ENCODE measurements around the gene DDX49.
A peak's percentile ranks its signal among the peaks of the same experiment; 100 is the strongest.

The DDX49 gene, protein sequence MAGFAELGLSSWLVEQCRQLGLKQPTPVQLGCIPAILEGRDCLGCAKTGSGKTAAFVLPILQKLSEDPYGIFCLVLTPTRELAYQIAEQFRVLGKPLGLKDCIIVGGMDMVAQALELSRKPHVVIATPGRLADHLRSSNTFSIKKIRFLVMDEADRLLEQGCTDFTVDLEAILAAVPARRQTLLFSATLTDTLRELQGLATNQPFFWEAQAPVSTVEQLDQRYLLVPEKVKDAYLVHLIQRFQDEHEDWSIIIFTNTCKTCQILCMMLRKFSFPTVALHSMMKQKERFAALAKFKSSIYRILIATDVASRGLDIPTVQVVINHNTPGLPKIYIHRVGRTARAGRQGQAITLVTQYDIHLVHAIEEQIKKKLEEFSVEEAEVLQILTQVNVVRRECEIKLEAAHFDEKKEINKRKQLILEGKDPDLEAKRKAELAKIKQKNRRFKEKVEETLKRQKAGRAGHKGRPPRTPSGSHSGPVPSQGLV

DNA sequence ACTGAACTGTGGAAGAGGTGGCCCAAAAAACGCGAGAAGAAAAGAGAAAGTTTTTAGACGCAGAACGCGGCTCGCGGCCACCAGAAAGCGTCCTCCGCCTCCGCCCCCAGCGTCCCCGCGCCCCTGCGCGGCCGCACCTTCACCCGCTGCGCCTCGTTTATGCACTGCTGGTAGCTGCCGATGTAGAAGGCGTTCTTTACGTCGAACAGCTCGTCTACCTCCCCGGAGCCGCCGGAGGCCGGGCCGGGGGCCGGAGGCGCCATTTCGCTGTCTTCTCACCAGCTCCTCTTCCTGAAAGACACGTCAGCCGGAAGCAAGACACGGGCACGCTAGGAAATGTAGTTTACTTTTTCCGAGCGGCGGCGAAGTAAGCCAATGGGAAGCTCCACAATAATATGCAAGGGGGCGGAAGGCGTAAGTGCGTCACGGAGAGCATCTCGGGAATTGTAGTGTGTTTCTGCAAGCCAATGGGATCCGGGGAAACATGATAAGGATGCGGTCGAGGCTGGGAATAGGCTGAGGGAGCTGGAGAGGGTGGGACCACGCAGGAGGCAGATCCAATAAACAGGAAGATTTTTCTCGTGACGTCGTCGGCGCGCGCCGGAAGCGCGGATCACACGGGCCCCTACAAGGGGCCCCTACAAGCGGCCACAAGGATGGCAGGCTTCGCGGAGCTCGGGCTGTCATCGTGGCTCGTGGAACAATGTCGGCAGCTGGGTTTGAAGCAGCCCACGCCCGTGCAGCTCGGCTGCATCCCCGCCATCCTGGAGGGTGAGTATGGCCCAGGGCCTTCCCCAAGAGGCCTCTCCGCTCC, at the start of gene DDX49, which contains the start of gene COPE:
DDX49 (plus strand) TSS at position 630 of the 814 bp plus-strand sequence; CDS start at position 657, 27 bp downstream.
COPE (minus strand) TSS at position 302 of the 814 bp plus-strand sequence; CDS start at position 263, 39 bp downstream.
- DNase-seq, result peak; percentile 91 to 95

- DNase-seq, result no peak
Measured at GRCh38 chr19:18869781-18870530, 49.6 kb upstream of the DDX49 start.

DNA sequence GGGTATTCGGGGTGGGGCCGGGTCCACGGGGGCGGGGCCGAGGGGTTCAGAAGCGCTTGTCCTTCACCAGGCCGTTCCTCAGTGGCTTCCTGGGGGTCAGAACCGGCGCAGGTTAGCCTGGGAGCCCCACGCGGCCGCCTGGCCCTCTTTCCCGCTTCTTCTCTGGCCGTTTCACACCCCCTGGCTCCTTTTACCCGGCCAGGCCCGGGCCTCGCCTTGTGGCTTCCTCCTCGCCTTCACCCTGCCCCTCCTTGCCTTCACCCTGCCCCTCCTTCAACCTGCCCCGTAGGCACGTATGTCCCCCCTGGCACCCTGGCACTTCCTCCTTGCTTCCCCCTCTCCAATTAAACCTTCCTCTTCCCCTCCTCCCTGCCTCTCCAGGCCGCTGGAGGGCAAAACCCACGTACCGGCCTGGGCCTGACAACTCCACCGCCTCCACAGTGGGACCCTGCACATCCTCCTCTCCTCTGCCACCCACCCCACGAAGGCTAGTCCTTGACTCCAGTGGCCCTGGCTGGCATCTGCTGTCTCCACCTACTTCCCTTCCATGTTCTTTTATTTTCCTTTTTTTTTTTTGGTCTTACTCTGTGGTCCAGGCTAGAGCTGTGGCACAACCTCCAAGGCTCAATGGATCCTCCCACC, 48.9 kb upstream of the DDX49 start:
- DNase-seq, result no peak

DNA sequence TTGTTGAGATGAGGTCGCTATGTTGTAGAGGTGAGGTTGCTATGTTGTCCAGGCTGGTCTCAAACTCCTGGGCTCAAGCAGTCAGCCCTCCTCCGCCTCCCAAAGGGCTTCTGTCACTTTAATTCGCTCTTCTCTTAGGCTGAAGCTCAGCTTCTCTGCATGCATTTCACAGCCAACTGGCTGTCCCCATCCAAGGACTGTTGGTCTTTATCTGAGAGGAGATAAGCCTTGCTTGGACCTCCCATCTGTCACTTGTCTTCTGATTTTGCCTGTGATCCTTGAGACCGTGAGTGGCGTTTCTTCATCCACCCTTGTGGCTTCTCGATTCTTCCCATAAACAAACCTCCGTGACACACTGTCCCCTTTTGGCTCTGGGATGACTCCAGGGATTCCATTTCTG, 48.0 kb upstream of the DDX49 start:
- DNase-seq, result no peak

DNA sequence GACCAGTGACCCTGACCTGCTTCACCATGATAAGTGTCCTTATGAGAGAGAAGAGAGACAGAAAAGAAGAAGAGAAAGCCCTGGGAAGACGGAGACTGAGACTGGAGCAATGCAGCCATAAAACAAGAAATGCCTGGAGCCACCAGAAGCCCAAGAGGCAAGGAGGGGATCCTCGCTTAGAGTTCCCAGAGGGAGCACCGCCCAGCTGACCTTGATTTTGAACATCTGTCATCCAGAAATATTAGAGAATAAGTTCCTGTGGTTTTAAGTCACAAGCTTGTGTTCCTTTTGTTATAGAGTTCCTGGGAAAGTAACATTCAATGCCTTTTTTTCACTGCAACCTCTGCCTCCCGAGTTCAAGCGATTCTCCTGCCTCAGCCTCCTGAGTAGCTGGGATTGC, 43.8 kb upstream of the DDX49 start:
- DNase-seq, result no peak

DNA sequence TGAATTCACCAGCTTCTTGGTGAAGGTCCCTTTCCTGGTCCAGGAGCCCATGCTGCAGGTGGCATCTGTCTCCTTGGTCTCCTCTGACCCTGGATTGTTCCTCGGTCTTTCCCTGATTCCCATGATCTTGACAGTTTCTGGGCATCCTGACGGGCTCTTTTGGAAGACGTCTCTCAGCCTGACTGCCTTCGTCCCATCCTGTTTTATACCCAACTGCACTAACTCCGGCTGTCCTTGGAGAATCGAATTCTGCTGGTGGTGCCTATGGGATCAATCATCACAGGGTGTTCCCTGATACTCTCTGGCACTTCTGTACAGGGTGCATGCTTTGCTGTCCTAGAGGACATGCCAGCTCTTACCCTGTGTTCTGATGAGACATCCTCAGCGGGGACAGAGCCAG, 42.6 kb upstream of the DDX49 start:
- DNase-seq, result no peak

- DNase-seq, result no peak
Measured at GRCh38 chr19:18878058-18878797, 41.3 kb upstream of the DDX49 start.

DNA sequence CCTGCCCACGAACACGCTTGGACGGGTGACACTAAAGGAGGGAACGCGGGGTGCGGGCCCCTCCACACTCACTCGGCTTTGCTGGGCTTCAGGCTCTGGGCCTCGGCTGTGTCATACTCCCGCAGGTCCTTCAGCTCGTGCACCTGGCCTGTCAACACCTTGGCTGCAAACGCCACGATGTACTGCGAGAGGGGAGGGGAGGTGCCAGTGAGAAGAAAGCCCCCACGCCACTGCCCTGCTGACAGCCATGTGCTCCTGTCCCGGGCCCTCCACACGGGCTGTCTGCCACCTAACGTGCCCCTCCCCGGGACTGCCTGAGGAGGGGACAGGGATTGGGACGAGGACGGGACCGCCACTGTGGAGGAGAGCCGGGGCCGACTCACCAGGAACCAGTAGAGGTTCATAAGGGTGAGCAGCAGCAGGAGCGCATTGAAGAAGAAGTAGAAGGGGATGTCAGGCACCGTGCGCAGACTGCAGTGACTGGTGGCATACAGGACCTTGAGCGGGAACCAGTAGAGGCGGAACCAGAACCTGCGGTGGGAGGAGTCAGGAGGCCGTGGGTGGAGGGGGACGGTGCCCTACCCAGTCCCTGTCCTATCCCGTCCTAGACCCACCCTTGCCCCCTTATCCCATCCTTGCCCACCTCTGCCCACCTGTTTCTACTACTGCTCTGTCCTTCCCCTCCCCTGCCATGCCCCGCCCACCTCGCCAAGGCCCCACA, 40.5 kb upstream of the DDX49 start:
- DNase-seq, result no peak

- DNase-seq, result peak in 1 of 2 donors; percentile 36
Measured at GRCh38 chr19:18879579-18880373, 39.7 kb upstream of the DDX49 start.

DNA sequence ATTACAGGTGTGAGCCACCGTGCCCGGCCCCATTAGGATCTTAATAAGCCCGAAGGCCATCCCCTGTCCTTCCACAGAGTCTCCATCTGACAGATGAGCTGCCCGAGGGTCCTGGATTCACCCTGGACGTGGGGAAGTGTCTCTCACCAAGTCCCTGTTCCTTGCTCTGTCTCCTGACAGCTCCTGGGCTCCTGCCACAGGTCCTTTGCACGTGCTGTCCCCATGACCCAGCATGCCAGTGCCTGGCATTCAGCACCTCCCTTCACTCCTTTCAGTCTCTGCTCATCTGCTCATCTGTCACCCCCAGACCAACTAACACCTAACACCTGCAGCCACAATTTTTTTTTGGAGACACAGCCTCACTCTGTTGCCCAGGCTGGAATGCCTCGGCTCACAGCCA, 38.0 kb upstream of the DDX49 start:
- no peak for DNase-seq

GRCh38 chr19:18883526-18884304, 35.8 kb upstream of the DDX49 start:
- no peak for DNase-seq

DNA sequence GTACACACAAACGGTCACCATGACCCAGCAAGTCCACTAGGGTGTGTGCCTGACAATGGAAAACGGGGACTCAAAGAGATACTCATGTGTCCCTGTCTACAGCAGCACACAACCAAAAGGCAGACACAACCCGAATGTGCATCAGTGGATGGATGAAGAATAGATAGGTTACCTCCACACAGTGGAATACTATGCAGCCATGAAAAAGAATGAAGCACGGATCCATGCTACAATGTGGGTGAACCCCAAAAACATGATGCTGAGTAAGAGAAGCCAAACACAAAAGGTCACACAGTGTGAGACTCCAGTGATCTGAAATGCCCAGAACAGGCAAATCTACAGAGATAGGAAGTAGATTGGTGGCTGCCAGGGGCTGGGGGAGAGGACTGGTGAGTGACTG, 32.5 kb upstream of the DDX49 start:
- DNase-seq, result no peak

DNA sequence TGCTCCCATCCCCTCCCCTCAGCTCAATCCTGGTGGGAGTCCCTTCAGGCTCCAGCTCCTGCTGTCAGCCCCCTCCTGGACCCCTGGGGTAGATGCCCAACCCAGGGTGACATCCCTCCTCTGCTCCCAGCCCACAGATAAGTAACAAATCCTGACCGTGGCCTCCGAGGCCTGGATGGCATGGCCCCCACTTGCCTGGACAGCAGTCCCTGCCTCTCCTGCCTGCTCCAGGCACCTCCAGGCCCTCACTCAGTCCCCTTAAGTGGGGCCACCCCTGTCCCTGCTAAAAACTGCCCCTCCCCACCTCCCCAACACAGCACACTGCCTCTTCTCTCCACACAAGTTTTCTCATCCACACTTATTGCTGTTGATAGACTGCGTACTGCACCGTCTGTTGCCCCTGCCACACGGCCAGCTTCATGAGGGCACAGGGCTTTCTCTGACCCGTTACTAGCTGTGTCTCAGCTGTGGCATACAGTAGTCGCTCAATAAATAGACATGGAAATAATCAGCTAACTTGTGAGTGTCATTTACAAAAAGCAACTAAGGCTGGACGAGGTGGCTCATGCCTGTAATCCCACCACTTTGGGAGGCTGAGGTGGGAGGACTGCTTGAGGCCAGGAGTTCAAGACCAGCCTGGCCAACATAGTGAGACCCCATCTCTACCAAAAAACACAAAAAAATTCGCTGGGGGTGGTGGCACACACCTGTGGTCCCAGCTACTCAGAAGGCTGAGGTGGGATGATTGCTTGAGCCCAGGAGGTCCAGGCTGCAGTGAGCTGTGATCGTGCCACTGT, 29.4 kb upstream of the DDX49 start:
- DNase-seq, result no peak

DNA sequence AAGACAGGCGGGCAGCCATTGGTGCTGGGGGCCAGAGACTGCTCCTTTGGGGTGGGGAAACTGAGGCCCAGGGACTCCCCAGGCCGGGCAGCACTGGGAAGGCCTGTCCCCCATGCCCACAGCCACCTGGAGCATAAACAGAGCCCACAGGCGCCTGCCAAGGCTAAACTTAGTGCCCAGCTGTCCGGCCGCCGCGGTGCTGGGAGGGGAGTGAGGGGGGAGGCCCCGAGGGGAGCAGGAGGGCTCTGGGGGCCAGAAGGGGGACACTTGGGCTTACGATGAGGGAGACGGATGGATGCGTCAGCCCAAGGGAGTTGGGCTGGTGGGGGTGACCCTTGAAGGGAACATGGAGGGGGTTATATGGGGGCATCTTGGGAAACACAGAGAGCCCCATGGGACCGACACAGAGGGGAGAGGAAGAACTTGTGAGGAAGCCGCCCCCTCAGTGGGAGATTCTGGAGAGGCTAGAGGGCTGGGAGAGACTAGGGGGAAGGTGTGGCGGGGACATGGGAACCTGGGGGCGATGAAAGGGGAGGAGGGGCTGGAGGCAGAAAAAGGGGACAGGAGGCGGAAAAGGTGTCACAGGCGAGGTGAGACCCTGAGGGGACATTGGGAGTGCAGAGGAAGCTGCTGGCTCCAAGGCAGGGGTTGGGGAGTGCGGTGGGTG, 25.8 kb upstream of the DDX49 start:
- no peak for DNase-seq

GRCh38 chr19:18894254-18895037, 25.1 kb upstream of the DDX49 start:
- no peak for DNase-seq

DNA sequence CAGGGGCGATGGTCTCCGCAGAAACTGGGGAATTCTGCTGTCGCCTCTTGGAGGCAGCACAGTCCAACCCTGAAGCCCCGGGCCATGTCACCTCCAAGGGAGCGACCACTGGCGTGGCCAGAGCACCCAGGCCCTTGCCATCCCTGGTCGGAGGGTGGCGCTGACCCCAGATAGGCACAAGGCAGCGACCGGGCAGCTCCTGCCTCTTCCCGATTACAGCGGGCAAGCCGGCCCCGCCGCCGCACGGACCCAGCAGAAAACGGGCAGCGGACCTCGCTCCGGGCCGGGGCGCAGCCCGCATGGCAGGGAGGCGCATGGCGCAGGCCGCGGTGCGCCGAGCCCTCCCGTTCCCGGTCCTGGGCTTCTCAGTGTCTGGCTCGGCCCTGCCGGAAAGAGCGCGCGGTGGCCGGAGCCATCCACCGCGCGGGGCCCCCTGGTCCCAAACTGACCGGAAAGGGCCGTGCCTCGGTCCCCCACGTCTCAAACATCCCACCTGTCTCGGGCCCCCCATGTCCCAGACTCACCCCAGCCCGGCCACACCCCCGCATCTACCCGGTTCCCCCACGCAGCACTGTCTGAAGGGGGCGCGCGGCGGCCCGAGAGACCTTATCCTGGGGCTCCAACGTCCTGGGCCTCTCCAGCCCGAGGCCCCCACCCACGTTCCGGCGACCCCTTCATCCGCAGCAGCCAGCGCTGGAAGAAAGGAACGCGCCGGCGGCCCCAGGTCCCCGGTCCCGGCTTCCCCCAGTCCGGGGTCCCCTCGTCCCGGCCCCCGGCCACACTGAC, 24.3 kb upstream of the DDX49 start:
- DNase-seq, result no peak

All from stimulated activated CD4-positive, alpha-beta T cell treated with anti-CD3 and anti-CD28 coated beads, Interleukin-2, amount 100 ng/mL, for 48 hours (primary cell).